Measurements from ENCODE around the gene RRP15. TPM values are rescaled to one million over a fixed set of nuclear protein-coding genes. Genes with fewer than 3 reads are reported as not detected.

The RRP15 gene
- total and polyA plus RNA-seq, 9 of the 15 experiments (the other 6 are each of a cell fraction or from before 2014, with no cell fraction given) = 9.5 to 58.1 (median 29.3) TPM

- FAIRE-seq = peak; percentile 93
- Histone ChIP-seq H3K4me2 (ENCODE audit: insufficient read depth, low read length) (peak overlapping the region; percentile 51), H3K79me2 (ENCODE audit: control insufficient read depth, insufficient read depth, low read length) (peaks cover 99% of the 10 kb centered on the region), H3K4me3 (no peak overlapping the region), H4K20me1 (replicated peaks; ENCODE audit: control insufficient read depth, insufficient read depth, low read length) (no peaks in the 10 kb centered on the region), H3K9ac (ENCODE audit: insufficient read depth in 1 of 2, low read depth in 2 of 2, low read length in 2 of 2) (peak overlapping the region in 1 of 2 experiments; percentile 36; a peak in 2 of 4 replicates), H3K9me1 (ENCODE audit: control insufficient read depth, insufficient read depth, low read length) (no peaks in the 10 kb centered on the region), H3K36me3 (ENCODE audit: control insufficient read depth, insufficient read depth, low read length) (peaks cover 54% of the 10 kb centered on the region), H3K27me3 (ENCODE audit: control insufficient read depth in 2 of 2, insufficient read depth in 2 of 2, low read length in 2 of 2) (no peaks in the 10 kb centered on the region), H3K9me3 (replicated peaks; ENCODE audit: control insufficient read depth, insufficient read depth, low read depth, low read length) (no peaks in the 10 kb centered on the region), H3K4me1 (replicated peaks in 1 of 2; ENCODE audit: control insufficient read depth in 2 of 2, insufficient read depth in 2 of 2, low read length in 2 of 2) (peaks cover 15 to 38% of the 10 kb centered on the region in 2 experiments; a peak in 4 of 5 replicates), H3K27ac (ENCODE audit: extremely low read depth, low read depth, low read length) (peak overlapping the region; percentile 61), H2AFZ (ENCODE audit: low read depth, low read length) (0 out of 2 replicates have a peak overlapping the region, but pooled peaks have one; percentile 14)
- intact Hi-C loops (cut with micrococcal nuclease) = loop anchor here (2.0 kb wide), 2 partner anchors 32 to 254 kb away; no protein-coding TSS in a partner anchor
- CTCF ChIA-PET (ENCODE audit: low intra/inter-chr PET ratio) = interaction anchor here (0.9 kb wide), 1 partner anchor 223 kb away, joined by 4 read pairs; no protein-coding TSS in a partner anchor
- DNase-seq (ENCODE audit: extremely low read depth in 1 of 4, low spot score in 3 of 4) = peak; percentile 67 to 87 (median 72)
- no TSS peak for BruUV-seq (replicated peaks)
- peak; percentile 76 for ATAC-seq
- POLR2A ChIA-PET = interaction anchor here (0.7 to 1.3 kb wide), 2 partner anchors 9 to 37 kb away, joined by 3 to 6 read pairs; no protein-coding TSS in a partner anchor
- WGBS (ENCODE audit: insufficient coverage, low coverage, missing lambda C conversion rate) = 1% methylated on average over 4 of the region's 4 CpGs
- in situ Hi-C loops (cut with MboI) = no loop called here
- TF ChIP-seq POLR3A (IDR thresholded peaks at IDR 0.05; ENCODE audit: borderline replicate concordance, extremely low read depth, insufficient read depth, insufficient read length) (no peak), JUND (IDR thresholded peaks at IDR 0.05; ENCODE audit: borderline replicate concordance, low read depth, low read length) (peak; percentile 25; the same call in 1 of the 2 replicates), JUND (tag; IDR thresholded peaks at IDR 0.05; ENCODE audit: borderline replicate concordance, low read depth, low read length) (no peak), ZNF780A (CRISPR knock-in tag; IDR thresholded peaks at IDR 0.05) (no peak), ETV6 (IDR thresholded peaks at IDR 0.05; ENCODE audit: borderline replicate concordance in 1 of 2, low read depth in 2 of 2, low read length in 1 of 2) (no peak), ETV6 (CRISPR knock-in tag; IDR thresholded peaks at IDR 0.05; ENCODE audit: borderline replicate concordance) (no peak), KLF16 (IDR thresholded peaks at IDR 0.05) (peak; percentile 86), HDAC1 (IDR thresholded peaks at IDR 0.05) (peak in 1 of 2 experiments; percentile 47; a peak in 1 of 4 replicates), CHAMP1 (IDR thresholded peaks at IDR 0.05) (peak; percentile 74), GABPA (tag; conservative IDR thresholded peaks at IDR 0.05; ENCODE audit: low read depth) (no peak), E2F1 (CRISPR knock-in tag; IDR thresholded peaks at IDR 0.05) (no peak), TCF3 (CRISPR knock-in tag; IDR thresholded peaks at IDR 0.05) (peak; percentile 93), SRF (CRISPR knock-in tag; IDR thresholded peaks at IDR 0.05) (no peak), ELK1 (CRISPR knock-in tag; IDR thresholded peaks at IDR 0.05) (no peak), FOS (IDR thresholded peaks at IDR 0.05; ENCODE audit: extremely low read depth, insufficient read length) (no peak), NFIC (IDR thresholded peaks at IDR 0.05) (peak; percentile 76), MEIS2 (IDR thresholded peaks at IDR 0.05; ENCODE audit: partially characterized antibody) (peak; percentile 35)
These were observed 13.3 kb downstream of the RRP15 start for GRCh38 chr1:218298398-218298797.

All from K562 (cell line).